A549 (cell line): Measurements from ENCODE around the gene PDE12. TPM values are rescaled to one million over a fixed set of nuclear protein-coding genes. Genes with fewer than 3 reads are reported as not detected.

Experiments used
- ATAC-seq, 2 experiments: fragments of 200-7000 bp in 1 of 2; fragments of >200 bp in 1 of 2; cut with Nextera tagmentation in 1 of 2; cut with Tn5 transposase in 1 of 2; 3 replicates each; pipeline versions ENCODE4 v1.8.0 to v1.9.1; 2018 to 2020; ENCODE audit warnings: mild to moderate bottlenecking in 1 of 2, moderate library complexity in 1 of 2
- CTCF ChIA-PET: fragments of 300-600 bp; sonication (Branson Sonifier 250); formaldehyde crosslinking; extraction: SDS; loops from one replicate; lab custom pipeline; 2021; ENCODE audit warnings: antibody characterized with exemption, inconsistent platforms; lab: Yijun Ruan, JAX
- POLR2A ChIA-PET: fragments of 350-600 bp; formaldehyde crosslinking; extraction: SDS; loops from one replicate; lab custom pipeline; 2021; ENCODE audit warnings: antibody characterized with exemption, inconsistent platforms; lab: Yijun Ruan, JAX
- DNase-seq, 2 experiments: peaks; one replicate each; pipeline versions ENCODE4 v3.0.0 to v3.0.0-alpha.2; 2011 to 2016; ENCODE audit warnings: low read depth in 1 of 2, low spot score in 1 of 2
- FAIRE-seq: peaks from 2 replicates; lab custom pipeline; 2011; peaks lifted over from hg19 to GRCh38; lab: Jason Lieb, UNC
- H3K27ac ChIP-seq, 2 experiments: fragments of >200 bp; sonication (Bioruptor Twin); formaldehyde crosslinking; 3 replicates each; pipeline ENCODE4 v1.5.1; 2016 to 2017
- H3K4me1 ChIP-seq: fragments of >200 bp; sonication (Bioruptor Twin); formaldehyde crosslinking; 3 replicates; pipeline ENCODE4 v1.6.1; 2016
- H3K4me2 ChIP-seq: fragments of >200 bp; sonication (Bioruptor Twin); formaldehyde crosslinking; 3 replicates; pipeline ENCODE4 v1.6.1; 2016
- H3K4me3 ChIP-seq: fragments of >200 bp; sonication (Bioruptor Twin); formaldehyde crosslinking; 3 replicates; pipeline ENCODE4 v1.5.1; 2016
- H3K9me3 ChIP-seq: fragments of >200 bp; sonication (Bioruptor Twin); formaldehyde crosslinking; 3 replicates; pipeline ENCODE4 v1.6.1; 2016
- CBX2 ChIP-seq: fragments of 200-600 bp; sonication (generic); IDR thresholded peaks from 2 replicates; pipeline ENCODE4 v1.6.1; 2016; ENCODE audit warnings: low read depth, mild to moderate bottlenecking, borderline replicate concordance
- CBX8 ChIP-seq: fragments of 200-600 bp; sonication (generic); IDR thresholded peaks from 2 replicates; pipeline ENCODE4 v1.6.1; 2016
- EHMT2 ChIP-seq: fragments of 200-600 bp; sonication (generic); IDR thresholded peaks from 2 replicates; pipeline ENCODE4 v1.6.1; 2016; ENCODE audit warnings: antibody characterized with exemption, low read depth, mild to moderate bottlenecking, moderate library complexity
- EP300 ChIP-seq, 2 experiments: fragments of >200 bp; sonication (Bioruptor Twin); formaldehyde crosslinking; IDR thresholded peaks; 2 replicates in 1 of 2; 3 replicates in 1 of 2; pipeline ENCODE4 v1.6.1; 2016 to 2017
- ESRRA ChIP-seq: fragments of 150-350 bp; IDR thresholded peaks from 2 replicates; pipeline ENCODE4 v1.6.1; 2014; ENCODE audit warnings: mild to moderate bottlenecking, low read length, borderline replicate concordance
- FOSL2 ChIP-seq, 2 experiments: fragments of 450-650 bp in 1 of 2; fragments of >200 bp in 1 of 2; sonication (Bioruptor Twin) in 1 of 2; formaldehyde crosslinking; IDR thresholded peaks; 2 replicates each; pipeline versions ENCODE4 v1.5.0 to v1.6.1; 2016 to 2020; ENCODE audit warnings: mild to moderate bottlenecking in 1 of 2, moderate library complexity in 1 of 2
- GATA3 ChIP-seq: IDR thresholded peaks from 2 replicates; pipeline ENCODE4 v1.6.1; 2012; ENCODE audit warnings: borderline replicate concordance
- HOXB13 ChIP-seq: fragments of 250-450 bp; sonication (Bioruptor Pico); IDR thresholded peaks from 2 replicates; pipeline ENCODE4 v1.5.0; 2020; ENCODE audit warnings: low read depth, mild to moderate bottlenecking, moderate library complexity
- HOXB5 ChIP-seq: fragments of 250-450 bp; sonication (Bioruptor Pico); IDR thresholded peaks from 2 replicates; pipeline ENCODE4 v1.5.0; 2020; ENCODE audit warnings: mild to moderate bottlenecking, moderate library complexity
- JUNB ChIP-seq: fragments of >200 bp; sonication (Bioruptor Twin); formaldehyde crosslinking; IDR thresholded peaks from 2 replicates; pipeline ENCODE4 v1.6.1; 2016
- KDM5A ChIP-seq: fragments of 200-600 bp; sonication (generic); IDR thresholded peaks from 2 replicates; pipeline ENCODE4 v1.6.1; 2016; ENCODE audit warnings: antibody characterized with exemption, mild to moderate bottlenecking
- MAZ ChIP-seq: fragments of 150-350 bp; IDR thresholded peaks from 2 replicates; pipeline ENCODE4 v1.6.1; 2014; ENCODE audit warnings: antibody characterized with exemption, low read depth, low read length, borderline replicate concordance
- MYC ChIP-seq: IDR thresholded peaks from 2 replicates; pipeline ENCODE4 v1.6.1; 2012; ENCODE audit warnings: mild to moderate bottlenecking, inconsistent platforms, low read length, improper control_type of control experiment, borderline replicate concordance
- NFE2L2 ChIP-seq: fragments of 150-350 bp; conservative IDR thresholded peaks from 2 replicates; pipeline ENCODE4 v1.6.1; 2014; ENCODE audit warnings: low read length
- PHF8 ChIP-seq: fragments of 200-600 bp; sonication (generic); IDR thresholded peaks from 2 replicates; pipeline ENCODE4 v1.6.1; 2016; ENCODE audit warnings: low read depth, mild to moderate bottlenecking, antibody characterized with exemption, moderate library complexity, borderline replicate concordance
- RFX5 ChIP-seq: fragments of 450-650 bp; IDR thresholded peaks from 2 replicates; pipeline ENCODE4 v1.7.1; 2014; ENCODE audit warnings: antibody characterized with exemption, mild to moderate bottlenecking, moderate library complexity
- TP53 ChIP-seq: fragments of 250-450 bp; sonication (Bioruptor Pico); IDR thresholded peaks from 2 replicates; pipeline ENCODE4 v1.5.0; 2021; ENCODE audit warnings: mild to moderate bottlenecking, moderate library complexity
- WGBS: methylation state at CpG from one replicate; pipeline ENCODE4 v1.1.6; 2017; ENCODE audit errors: missing lambda C conversion rate; 5-methylcytosine and 5-hydroxymethylcytosine counted together
- polyA plus RNA-seq, 4 experiments: library from polyadenylated mRNA; depleted of rRNA in 3 of 4; stranded (reverse); fragments of >200 nt; fragmentation: RNase III in 1 of 4; extraction: RNeasy Plus Mini Kit Qiagen cat#74134 plus additional on column Dnase treatment in 1 of 4; gene quantifications; 2 replicates in 3 of 4; 3 replicates in 1 of 4; pipeline ENCODE4 v1.2.3, GENCODE V29; 2011 to 2017
- TF ChIP-seq, protein P1 (sequence below): fragments of 250-450 bp; sonication (Bioruptor Pico); IDR thresholded peaks from 2 replicates; pipeline ENCODE4 v1.5.0; 2020; ENCODE audit warnings: low read depth, mild to moderate bottlenecking, moderate library complexity
- TF ChIP-seq, protein P2 (sequence below): fragments of 450-650 bp; IDR thresholded peaks from 2 replicates; pipeline ENCODE4 v1.6.1; 2014; ENCODE audit warnings: antibody characterized with exemption

The PDE12 gene
- polyA plus RNA-seq, 2 of the 4 experiments (the other 2 are of a cell fraction): 12.7 to 14.4 TPM

DNA sequence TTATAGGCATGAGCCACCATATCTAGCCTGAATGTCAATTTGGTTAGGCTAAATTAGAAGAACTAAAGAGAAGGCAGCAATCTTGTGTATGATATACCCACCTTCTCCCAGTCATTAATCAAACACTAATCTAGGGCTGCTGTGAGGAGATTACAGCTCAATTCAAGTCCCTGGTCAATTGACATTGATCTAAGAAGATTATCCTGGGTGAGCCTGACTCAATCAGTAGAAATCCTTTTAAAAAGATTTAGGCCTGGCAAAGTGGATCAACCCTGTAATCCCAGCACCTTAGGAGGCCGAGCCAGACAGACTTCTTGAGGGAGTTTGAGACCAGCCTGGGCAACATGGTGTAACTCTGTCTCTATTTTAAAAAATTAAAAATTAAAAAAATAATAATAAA, 9.5 kb upstream of the PDE12 start:
- DNase-seq (no peak), FAIRE-seq (no peak), ATAC-seq (no peak)
- 70% methylated on average over 1 of the region's 1 CpG for WGBS
- Histone ChIP-seq H3K27ac (no peak overlapping the region), H3K4me1 (peaks cover 7% of the 10 kb centered on the region; the same call in 1 of the 3 replicates), H3K4me2 (no peak overlapping the region), H3K9me3 (no peaks in the 10 kb centered on the region), H3K4me3 (no peak overlapping the region)
- ChIA-PET POLR2A (interaction anchor here (1.1 kb wide), 1 partner anchor 9 kb away, joined by 3 read pairs; the partner anchor contains the start of gene PDE12), CTCF (interaction anchor here (1.1 kb wide), 2 partner anchors 91 to 149 kb away, joined by 3 read pairs; no protein-coding TSS in a partner anchor)
- TF ChIP-seq TP53 (CRISPR knock-in tag): no peak
- TF ChIP-seq EHMT2: no peak
- TF ChIP-seq MAZ: no peak
- TF ChIP-seq CBX8: no peak
- TF ChIP-seq KDM5A: no peak
- TF ChIP-seq, all 56 proteins: peak for 0

DNA sequence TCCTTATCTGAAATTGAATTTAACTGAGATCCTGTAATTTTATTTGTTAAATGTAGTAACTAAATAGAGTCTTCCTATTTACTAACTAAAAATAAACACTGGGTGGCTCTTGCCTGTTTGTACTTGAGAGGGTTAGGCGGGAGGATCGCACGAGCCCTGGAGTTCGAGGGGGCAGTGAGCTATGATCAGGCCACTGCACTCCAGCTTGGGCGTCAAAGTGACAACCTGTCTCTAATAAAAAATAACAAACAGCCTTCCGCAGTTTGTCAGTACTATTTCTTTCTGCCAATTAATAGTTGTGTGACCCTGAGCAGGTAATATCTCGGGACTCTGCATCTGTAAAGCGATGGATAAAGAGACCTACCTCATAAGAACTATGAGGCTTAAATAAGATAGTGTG, 768 bp upstream of the PDE12 start:
- WGBS: 70% methylated on average over 8 of the region's 8 CpGs

DNA sequence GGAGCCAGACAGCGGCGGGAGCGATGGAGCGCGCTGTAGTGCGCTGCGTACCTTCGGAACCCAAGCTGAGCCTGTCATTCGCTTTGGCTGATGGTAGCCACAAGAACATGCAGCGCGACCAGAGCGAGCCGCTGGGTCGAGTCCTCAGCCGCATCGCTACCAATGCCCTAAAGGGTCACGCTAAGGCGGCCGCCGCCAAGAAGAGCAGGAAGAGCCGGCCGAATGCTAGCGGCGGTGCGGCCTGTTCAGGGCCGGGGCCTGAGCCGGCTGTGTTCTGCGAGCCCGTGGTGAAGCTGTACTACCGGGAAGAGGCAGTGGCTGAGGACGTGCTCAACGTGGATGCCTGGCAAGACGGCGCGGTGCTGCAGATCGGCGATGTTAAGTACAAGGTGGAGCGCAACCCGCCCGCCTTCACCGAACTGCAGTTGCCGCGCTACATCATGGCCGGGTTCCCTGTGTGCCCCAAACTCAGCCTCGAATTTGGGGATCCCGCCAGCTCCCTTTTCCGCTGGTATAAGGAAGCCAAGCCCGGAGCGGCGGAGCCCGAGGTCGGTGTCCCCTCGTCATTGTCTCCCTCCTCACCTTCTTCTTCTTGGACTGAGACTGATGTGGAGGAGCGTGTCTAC, 498 bp downstream of the PDE12 start:
- H3K4me3 ChIP-seq: peak overlapping the region; percentile 69
- H3K4me1 ChIP-seq: peaks cover 13% of the 10 kb centered on the region; the same call in 2 of the 3 replicates
- peak overlapping the region; percentile 82 to 87 for H3K27ac ChIP-seq
- WGBS: 2% methylated on average over 13 of the region's 54 CpGs
- H3K4me2 ChIP-seq: peak overlapping the region; percentile 73
- DNase-seq: peak in 1 of 2 experiments; percentile 2
- no peaks in the 10 kb centered on the region for H3K9me3 ChIP-seq
- no peak for FAIRE-seq
- peak; percentile 57 to 70 for ATAC-seq
- CTCF ChIA-PET: interaction anchor here (0.9 to 2.4 kb wide), 4 partner anchors 11 to 296 kb away, joined by 3 to 11 read pairs (median 4); no protein-coding TSS in a partner anchor
- POLR2A ChIA-PET: interaction anchor here (0.5 to 1.8 kb wide), 7 partner anchors 11 to 328 kb away, joined by 3 to 17 read pairs (median 3); partner anchors contain the start of gene ARF4
- TF ChIP-seq PHF8 (peak; percentile 29; the same call in 1 of the 2 replicates), JUNB (no peak), NFE2L2 (no peak), GATA3 (no peak), RFX5 (no peak), HOXB13 (CRISPR knock-in tag) (no peak), ESRRA (no peak), FOSL2 (IDR thresholded peaks at IDR 0.05) (0 out of 2 replicates have a peak, but pooled peaks have one; percentile 3), FOSL2 (CRISPR knock-in tag; IDR thresholded peaks at IDR 0.05) (no peak), EP300 (IDR thresholded peaks at IDR 0.05) (no peak), MYC (no peak)
- TF ChIP-seq, protein P1, sequence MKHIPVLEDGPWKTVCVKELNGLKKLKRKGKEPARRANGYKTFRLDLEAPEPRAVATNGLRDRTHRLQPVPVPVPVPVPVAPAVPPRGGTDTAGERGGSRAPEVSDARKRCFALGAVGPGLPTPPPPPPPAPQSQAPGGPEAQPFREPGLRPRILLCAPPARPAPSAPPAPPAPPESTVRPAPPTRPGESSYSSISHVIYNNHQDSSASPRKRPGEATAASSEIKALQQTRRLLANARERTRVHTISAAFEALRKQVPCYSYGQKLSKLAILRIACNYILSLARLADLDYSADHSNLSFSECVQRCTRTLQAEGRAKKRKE (CRISPR knock-in tag): no peak
- TF ChIP-seq, protein P2, sequence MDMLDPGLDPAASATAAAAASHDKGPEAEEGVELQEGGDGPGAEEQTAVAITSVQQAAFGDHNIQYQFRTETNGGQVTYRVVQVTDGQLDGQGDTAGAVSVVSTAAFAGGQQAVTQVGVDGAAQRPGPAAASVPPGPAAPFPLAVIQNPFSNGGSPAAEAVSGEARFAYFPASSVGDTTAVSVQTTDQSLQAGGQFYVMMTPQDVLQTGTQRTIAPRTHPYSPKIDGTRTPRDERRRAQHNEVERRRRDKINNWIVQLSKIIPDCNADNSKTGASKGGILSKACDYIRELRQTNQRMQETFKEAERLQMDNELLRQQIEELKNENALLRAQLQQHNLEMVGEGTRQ: no peak
- TF ChIP-seq, all 56 proteins: peak for 2

More for the DNA sequence above, 768 bp upstream of the PDE12 start:
- peak overlapping the region; percentile 82 to 87 for H3K27ac ChIP-seq
- ATAC-seq: no peak
- H3K4me2 ChIP-seq: peak overlapping the region; percentile 73
- peaks cover 13% of the 10 kb centered on the region; the same call in 2 of the 3 replicates for H3K4me1 ChIP-seq
- CTCF ChIA-PET: interaction anchor here (1.5 to 2.4 kb wide), 2 partner anchors 12 to 158 kb away, joined by 3 to 11 read pairs; no protein-coding TSS in a partner anchor
- no peak for FAIRE-seq
- peak overlapping the region; percentile 69 for H3K4me3 ChIP-seq
- peak in 1 of 2 experiments; percentile 4 for DNase-seq
- no peak for TF ChIP-seq HOXB5
- TF ChIP-seq CBX2: no peak
- no peak for TF ChIP-seq MYC
- POLR2A ChIA-PET: interaction anchor here (0.9 to 1.8 kb wide), 2 partner anchors 11 to 158 kb away, joined by 3 to 7 read pairs; no protein-coding TSS in a partner anchor
- H3K9me3 ChIP-seq: no peaks in the 10 kb centered on the region
